IPS-15b (cell line): Measurements from ENCODE around the gene NACA2.
"Not testable (repeated sequence)": the region's sequence is repeated elsewhere in the genome, so short reads cannot be mapped to it uniquely, and the experiment has no call there.

ENCODE experiments used
- H3K27me3 ChIP-seq: one replicate; pipeline ENCODE4 v1.6.1; 2013; ENCODE audit warnings: low read length; ENCODE audit not compliant: control insufficient read depth, insufficient read depth
- H3K36me3 ChIP-seq: one replicate; pipeline ENCODE4 v1.6.1; 2013; ENCODE audit warnings: low read length; ENCODE audit not compliant: control insufficient read depth, insufficient read depth
- H3K4me1 ChIP-seq: one replicate; pipeline ENCODE4 v1.6.1; 2013; ENCODE audit warnings: mild to moderate bottlenecking, low read length; ENCODE audit not compliant: control insufficient read depth, insufficient read depth
- H3K4me3 ChIP-seq: one replicate; pipeline ENCODE4 v1.5.1; 2013; ENCODE audit warnings: low read depth, low read length
- H3K9ac ChIP-seq: one replicate; pipeline ENCODE4 v1.6.1; 2013; ENCODE audit warnings: low read depth, mild to moderate bottlenecking, low read length
- H3K9me3 ChIP-seq: one replicate; pipeline ENCODE4 v1.6.1; 2013; ENCODE audit warnings: mild to moderate bottlenecking, low read length; ENCODE audit not compliant: control insufficient read depth, insufficient read depth

The NACA2 gene

DNA sequence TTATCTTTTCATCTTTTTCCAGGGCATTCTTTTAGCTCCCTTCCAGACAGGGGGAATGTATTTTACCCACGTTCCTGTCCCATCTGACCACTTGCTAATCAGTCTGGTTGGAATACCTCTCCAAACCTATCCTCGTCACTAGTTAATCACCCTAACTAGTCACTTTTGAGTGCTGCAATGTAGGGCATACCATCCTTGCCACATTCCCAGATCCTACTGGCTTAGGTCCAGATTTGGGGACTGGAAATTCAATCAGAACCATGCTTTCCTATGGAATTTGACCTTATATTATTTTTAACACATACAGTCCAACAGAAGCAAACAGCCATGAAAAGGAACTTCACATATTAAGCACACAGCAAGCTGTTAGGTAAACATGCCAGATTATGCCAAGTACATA lies 29.7 kb downstream of the NACA2 start:
- Histone ChIP-seq H3K4me1 (no peaks in the 10 kb centered on the region), H3K9ac (no peak overlapping the region), H3K27me3 (no peaks in the 10 kb centered on the region), H3K4me3 (no peak overlapping the region), H3K9me3 (no peaks in the 10 kb centered on the region), H3K36me3 (no peaks in the 10 kb centered on the region)

DNA sequence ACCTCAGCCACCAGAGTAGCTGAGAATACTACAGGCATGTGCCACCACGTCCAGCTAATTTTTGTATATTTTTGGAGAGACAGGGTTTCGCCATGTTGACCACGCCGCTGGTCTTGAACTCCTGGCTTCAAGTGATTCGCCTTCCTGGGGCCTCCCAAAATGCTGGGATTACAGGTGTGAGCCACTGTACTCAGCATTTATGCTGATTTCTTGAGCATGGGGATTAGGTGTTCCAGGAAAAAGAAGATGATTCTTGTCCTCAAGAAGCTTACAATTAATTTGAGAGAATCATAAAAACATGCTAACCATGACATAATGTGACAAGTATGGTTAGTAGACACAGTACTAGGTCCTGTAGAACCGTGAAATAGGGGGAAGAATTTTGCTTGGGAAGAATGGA lies 30.9 kb downstream of the NACA2 start:
- no peaks in the 10 kb centered on the region for H3K4me1 ChIP-seq
- H3K9ac ChIP-seq, result no peak overlapping the region
- H3K9me3 ChIP-seq, result no peaks in the 10 kb centered on the region
- H3K4me3 ChIP-seq, result no peak overlapping the region
- no peaks in the 10 kb centered on the region for H3K27me3 ChIP-seq
- H3K36me3 ChIP-seq, result no peaks in the 10 kb centered on the region

DNA sequence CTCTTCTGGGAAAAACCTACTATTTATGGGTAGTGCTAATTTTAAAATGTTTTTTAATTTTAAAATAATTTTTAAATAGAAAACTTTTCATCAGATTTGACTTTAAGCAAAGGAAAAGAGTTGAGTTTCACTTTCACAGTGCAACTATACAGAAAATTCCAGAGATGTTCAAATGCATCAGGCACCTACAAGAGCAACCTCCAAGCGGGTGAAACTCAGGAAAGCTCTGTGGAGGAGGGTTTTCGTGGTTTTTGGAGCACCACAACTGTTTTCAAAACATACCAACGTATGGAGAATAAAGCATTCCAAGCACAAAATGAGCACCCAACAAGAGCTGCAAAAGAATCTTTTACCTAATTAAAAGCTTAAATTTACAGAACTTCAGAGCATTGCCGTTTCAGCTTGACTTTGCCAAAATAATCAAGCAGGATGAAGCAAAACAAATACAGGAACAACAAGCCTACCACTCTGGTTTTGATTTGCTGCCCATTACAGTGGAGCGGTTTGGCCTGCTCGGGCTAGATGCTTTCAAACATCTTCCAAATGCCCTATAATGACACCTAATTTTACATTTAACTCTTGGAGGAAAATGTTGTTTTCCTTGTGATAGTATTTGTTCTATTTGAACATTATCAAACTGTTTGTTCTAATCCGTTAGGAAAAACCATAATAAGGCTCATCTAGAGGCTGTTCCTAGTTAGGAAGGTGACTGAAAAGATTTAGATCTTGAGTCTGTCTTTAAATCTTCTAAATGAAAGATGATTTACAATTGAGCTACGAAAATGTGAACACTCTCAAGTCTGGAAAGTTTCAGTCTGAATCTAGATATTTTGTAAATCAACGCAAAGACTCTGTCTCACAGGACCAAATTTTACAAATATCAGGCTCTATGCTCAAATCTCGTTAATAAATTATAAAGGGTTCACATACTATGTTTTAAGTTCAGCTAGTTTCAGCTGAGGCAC lies 34.5 kb downstream of the NACA2 start:
- Histone ChIP-seq H3K4me3 (no peak overlapping the region), H3K9ac (no peak overlapping the region), H3K4me1 (no peaks in the 10 kb centered on the region)

DNA sequence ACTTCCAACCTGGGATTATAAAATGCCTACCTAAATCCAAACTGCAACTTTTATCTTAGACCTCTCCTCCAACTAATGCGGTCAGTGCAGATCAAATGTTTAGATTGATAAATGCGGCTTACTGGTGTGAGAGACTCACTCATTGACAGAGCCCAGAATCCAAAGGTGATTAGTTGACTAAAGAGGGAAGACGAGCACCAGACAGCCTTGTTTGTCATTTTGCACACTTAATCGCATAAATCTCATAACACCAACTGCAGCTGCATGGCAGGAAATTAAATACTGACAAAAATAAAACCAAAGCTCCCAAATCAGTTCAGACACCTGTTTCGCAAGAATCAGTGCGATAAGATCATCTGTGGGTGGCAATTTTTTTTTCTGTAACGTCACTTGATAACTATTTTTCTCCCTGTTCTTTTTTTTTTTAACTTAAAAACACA lies 35.9 kb downstream of the NACA2 start:
- Histone ChIP-seq H3K27me3 (no peaks in the 10 kb centered on the region), H3K4me1 (no peaks in the 10 kb centered on the region), H3K36me3 (no peaks in the 10 kb centered on the region), H3K9ac (no peak overlapping the region), H3K9me3 (no peaks in the 10 kb centered on the region), H3K4me3 (no peak overlapping the region)

More for the DNA sequence above, 34.5 kb downstream of the NACA2 start:
- Histone ChIP-seq H3K9me3 (no peaks in the 10 kb centered on the region), H3K36me3 (no peaks in the 10 kb centered on the region), H3K27me3 (no peaks in the 10 kb centered on the region)

DNA sequence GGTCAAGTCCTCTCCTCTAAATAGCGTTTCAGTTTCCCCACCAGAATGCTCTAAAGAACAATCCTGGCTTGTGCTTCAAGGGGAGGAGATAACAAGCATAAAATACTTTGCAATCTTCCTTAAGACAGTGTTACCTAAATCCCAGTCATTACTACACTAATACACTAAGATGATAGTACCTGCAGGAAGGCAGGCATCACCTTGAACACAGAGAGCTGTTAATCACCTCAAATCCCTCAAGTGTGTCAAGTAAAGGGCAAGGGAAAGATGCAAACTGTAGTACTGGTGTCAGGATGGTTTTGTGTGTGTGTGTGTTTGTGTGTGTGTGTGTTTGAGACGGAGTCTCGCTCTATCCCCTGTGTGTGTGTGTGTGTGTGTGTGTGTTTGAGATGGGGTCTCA lies 36.8 kb downstream of the NACA2 start:
- Histone ChIP-seq H3K4me1 (no peaks in the 10 kb centered on the region), H3K9ac (no peak overlapping the region), H3K4me3 (no peak overlapping the region), H3K27me3 (no peaks in the 10 kb centered on the region), H3K9me3 (no peaks in the 10 kb centered on the region), H3K36me3 (no peaks in the 10 kb centered on the region)

DNA sequence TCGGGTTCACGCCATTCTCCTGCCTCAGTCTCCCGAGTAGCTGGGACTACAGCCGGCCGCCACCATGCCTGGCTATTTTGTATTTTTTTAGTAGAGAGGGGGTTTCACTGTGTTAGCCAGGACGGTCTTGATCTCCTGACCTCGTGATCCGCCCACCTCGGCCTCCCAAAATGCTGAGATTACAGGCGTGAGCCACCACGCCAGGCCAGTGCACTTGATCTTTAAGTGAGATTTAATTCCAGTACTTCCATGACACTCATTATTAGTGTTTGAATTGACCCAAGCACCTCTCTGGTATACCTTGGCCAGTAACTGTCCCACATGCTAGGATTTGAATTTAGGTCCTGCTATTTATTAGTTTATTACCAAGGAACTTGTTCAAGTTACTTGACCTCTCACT lies 38.5 kb downstream of the NACA2 start:
- not testable (repeated sequence) for H3K9me3 ChIP-seq, H3K4me3 ChIP-seq, H3K36me3 ChIP-seq, H3K9ac ChIP-seq, H3K4me1 ChIP-seq, H3K27me3 ChIP-seq

DNA sequence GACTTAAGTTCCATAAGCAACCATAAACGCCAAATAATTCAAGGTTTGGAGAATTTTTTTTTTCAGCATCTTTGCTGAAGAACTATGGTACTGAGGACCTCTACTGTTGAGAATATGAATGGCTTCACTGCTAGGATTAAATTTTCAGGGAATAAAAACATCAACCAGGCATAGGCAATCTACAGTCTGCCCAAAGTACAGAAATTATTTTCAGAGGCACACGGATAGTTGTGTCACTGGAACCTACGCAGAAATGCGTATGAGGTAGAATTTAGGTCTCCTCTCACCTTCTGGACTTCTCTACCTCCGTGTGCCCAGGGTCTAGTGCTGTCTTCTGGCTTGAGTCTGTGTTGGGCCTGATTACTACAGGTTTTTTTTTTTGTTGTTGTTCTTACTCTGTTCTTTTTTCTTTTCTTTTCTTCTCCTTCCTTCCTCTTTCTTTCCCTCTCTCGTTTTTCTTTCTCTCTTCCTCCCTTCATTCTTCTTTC lies 39.7 kb downstream of the NACA2 start:
- Histone ChIP-seq H3K4me1 (no peaks in the 10 kb centered on the region), H3K27me3 (no peaks in the 10 kb centered on the region), H3K36me3 (no peaks in the 10 kb centered on the region), H3K4me3 (no peak overlapping the region), H3K9ac (no peak overlapping the region), H3K9me3 (no peaks in the 10 kb centered on the region)

DNA sequence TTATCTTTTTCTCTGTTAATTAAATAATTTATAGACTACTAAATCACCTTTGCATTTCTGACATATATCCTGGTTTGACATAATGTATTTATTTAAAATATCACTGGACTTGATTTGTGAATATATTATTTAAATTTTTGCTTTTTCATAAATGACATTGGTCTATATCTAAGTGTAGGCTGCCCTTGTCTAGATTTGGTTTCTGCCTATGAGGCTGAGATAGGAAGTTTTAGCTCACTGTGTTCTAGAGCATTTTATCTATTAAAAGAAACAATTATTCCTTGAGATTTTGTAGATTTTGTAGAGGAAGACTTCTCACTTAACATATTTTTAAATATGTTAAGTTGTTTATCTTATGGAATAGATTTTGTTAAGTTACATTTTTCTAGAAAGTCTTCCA lies 43.9 kb downstream of the NACA2 start:
- H3K36me3 ChIP-seq, result no peaks in the 10 kb centered on the region
- no peak overlapping the region for H3K4me3 ChIP-seq
- H3K4me1 ChIP-seq, result no peaks in the 10 kb centered on the region
- no peak overlapping the region for H3K9ac ChIP-seq
- H3K27me3 ChIP-seq, result no peaks in the 10 kb centered on the region
- no peaks in the 10 kb centered on the region for H3K9me3 ChIP-seq

DNA sequence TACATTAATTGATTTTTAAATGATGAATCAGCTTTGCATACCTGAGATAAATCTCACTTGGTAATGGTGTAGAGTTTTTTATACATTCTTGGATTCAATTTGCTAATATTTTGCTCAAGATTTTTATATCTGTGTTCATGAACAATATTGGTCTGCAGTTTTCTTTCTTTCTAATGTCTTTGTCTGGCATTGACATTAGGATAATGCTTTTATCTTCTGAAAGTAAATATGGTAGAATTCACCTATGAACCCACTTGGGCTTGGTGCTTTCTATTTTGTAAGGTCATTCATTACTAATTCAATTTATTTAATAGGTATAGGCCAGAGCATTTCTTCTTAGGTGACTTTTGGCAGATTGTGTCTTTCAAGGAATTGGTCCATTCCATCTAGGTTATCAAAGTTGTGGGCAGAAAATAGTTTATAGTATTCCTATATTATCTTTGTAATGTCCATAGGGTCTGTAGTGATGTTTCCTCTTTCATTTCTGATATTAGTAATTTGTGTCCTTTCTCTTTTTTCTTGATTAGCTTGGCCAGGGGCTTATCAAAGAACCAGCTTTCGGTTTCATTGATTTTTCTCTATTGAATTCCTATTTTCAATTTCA lies 45.6 kb downstream of the NACA2 start:
- no peaks in the 10 kb centered on the region for H3K27me3 ChIP-seq

DNA sequence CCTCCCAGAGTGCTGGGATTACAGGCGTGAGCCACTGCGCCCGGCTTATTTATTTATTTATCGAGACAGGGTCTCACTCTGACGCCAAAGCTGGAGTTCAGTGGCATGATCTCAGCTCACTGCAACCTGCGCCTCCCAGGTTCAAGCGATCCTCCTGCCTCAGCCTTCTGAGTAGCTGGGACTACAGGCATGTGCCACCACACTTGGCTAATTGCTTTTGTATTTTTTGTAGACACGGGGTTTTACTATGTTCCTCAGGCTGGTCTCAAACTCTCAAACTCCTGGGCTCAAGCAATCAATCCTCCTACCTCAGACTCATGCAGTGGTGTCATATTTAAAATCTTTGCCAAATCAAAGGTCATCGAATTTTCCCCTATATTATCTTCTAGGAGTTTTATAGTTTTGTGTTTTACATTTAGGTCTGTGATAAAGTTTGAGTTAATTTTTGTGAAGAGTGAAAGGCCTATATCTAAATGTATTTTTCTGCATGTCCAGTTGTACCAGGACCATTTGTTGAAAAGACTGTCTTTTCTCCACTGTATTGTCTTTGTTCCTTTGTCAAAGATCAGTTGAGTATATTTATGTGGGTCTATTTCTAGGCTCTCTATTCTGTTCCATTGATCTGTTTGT lies 47.1 kb downstream of the NACA2 start:
- Histone ChIP-seq H3K9ac (no peak overlapping the region), H3K4me3 (no peak overlapping the region), H3K9me3 (no peaks in the 10 kb centered on the region), H3K27me3 (no peaks in the 10 kb centered on the region), H3K36me3 (no peaks in the 10 kb centered on the region), H3K4me1 (no peaks in the 10 kb centered on the region)

More for the DNA sequence above, 45.6 kb downstream of the NACA2 start:
- Histone ChIP-seq H3K4me3 (no peak overlapping the region), H3K9ac (no peak overlapping the region), H3K4me1 (no peaks in the 10 kb centered on the region), H3K36me3 (no peaks in the 10 kb centered on the region), H3K9me3 (no peaks in the 10 kb centered on the region)

DNA sequence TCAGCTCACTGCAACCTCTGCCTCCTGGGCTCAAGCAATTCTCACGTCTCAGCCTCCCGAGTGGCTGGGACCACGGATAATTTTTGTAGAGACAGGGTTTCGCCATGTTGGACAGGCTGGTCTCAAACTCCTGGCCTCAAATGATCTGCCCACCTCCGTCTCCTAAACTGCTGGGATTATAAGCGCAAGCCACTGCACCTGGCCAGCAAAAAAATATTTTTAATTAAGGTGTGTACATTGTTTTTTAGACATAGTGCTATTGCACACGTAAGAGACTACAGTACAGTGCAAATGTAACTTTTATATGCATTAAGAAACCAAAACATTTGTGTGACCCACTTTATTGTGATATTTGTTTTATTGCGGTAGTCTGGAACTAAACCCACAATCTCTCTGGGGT lies 49.0 kb downstream of the NACA2 start:
- Histone ChIP-seq H3K36me3 (no peaks in the 10 kb centered on the region), H3K9ac (no peak overlapping the region), H3K9me3 (no peaks in the 10 kb centered on the region), H3K27me3 (no peaks in the 10 kb centered on the region), H3K4me3 (no peak overlapping the region), H3K4me1 (no peaks in the 10 kb centered on the region)
